ENCODE data around the gene CD2BP2. TPM values are rescaled to one million over a fixed set of nuclear protein-coding genes. Genes with fewer than 3 reads are reported as not detected.
"Not testable (repeated sequence)": the region's sequence is repeated elsewhere in the genome, so short reads cannot be mapped to it uniquely, and the experiment has no call there.

Gene CD2BP2
- total RNA-seq, 1 donor from 2014 or later: 31.9 TPM

DNA sequence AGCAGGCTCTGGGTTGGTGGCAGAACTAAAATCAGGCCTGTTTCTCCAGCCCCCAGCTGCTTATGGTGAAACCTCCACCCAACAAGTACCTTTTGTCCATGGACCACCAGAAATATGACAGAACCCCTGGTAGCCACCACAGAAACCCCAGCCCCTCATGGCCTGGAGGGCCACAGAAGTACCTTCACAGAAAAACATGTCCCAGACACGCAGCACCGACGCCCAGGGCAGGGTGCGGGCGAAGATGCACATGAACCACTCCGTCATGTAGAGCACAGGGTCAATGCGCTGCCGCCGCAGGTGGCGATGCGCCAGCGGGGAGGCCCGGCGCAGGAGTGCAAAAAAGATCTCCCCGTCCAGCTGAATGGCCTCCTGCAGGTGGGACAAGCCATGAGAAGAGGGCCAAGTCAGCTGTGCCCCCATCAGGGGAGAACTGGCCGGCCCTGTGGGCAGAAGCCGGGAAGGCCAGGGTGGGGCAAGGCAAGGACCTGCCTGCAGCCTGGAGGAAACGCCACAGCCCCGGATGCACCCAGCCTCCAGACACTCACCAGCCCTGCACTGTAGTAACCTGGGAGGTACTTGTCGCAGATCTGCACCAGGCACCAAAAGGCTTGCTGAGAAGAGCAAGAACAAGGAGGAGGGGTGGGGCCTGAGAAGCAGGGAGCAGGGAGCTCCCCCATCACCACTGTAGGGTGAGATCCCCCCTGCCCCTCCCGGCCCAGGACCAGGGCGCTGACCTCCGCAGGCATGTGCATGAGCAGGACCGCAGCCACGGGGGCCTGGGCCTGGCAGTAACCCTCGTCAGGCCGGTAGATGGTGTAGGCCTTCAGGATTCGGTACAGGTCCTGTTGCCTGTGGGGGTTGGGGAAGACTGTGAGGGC is 4.1 kb upstream of the CD2BP2 start:
- DNase-seq (ENCODE audit: low read depth in 2 of 2): no peak

DNA sequence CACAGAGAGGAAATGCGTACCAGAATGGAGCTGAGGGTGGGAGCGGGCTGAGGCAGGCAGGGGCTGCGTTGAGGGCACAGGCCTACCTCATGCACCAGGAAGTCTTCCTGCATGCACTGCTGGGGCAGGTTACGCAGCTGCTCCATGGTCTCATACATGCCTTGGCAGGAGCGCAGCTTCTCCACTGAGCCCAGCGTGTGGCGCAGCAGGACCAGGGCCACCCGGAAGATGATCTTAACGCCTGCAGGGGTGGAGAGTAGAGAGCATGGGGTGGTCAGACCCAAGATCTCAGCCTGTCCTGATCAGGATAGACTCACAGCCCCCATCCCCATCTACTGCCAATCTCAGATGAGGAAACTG is 3.4 kb upstream of the CD2BP2 start:
- no peak for DNase-seq (ENCODE audit: low read depth in 2 of 2)

DNA sequence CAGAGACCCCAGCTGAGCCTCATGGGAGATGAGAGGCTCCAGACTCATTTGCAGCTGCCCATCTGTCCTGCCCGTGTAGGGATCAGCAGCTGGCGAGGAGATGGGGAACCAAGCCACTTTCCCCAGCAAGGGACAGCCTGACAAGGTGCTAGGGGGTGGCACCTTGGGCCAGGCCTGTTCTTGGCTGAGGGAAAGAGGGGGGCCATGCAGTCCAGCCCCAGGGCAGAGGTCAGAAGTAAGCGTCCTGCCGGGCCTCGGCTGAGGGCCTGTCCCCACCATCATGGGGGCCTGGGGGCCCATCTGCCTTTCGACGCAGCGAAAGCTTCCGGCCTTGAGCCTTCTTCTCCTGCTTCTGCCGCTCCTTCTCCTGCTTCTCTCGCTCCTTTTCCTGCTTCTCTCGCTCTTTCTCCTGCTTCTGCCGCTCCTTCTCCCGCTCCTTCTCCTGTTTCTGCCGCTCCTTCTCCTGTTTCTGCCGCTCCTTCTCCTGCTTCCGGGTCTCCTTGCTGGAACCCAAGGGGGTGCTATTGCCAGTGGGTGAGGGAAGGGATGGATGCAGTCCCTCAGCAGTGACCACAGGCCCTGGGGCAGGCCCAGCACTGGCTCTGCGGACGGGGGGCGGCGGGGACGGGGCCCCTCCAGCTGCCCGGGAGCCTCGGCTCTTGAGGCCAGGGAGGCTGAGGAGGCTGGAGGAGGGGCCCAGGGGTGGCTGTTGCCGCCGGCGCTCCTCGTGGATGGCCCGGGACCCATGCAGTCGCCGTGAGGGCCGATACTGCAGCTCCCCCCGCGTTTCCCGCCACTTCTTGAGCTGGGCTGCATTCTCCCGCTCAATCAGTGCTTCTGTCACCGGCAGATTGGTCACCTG is 2.8 kb upstream of the CD2BP2 start:
- no peak for DNase-seq (ENCODE audit: low read depth in 2 of 2)

DNA sequence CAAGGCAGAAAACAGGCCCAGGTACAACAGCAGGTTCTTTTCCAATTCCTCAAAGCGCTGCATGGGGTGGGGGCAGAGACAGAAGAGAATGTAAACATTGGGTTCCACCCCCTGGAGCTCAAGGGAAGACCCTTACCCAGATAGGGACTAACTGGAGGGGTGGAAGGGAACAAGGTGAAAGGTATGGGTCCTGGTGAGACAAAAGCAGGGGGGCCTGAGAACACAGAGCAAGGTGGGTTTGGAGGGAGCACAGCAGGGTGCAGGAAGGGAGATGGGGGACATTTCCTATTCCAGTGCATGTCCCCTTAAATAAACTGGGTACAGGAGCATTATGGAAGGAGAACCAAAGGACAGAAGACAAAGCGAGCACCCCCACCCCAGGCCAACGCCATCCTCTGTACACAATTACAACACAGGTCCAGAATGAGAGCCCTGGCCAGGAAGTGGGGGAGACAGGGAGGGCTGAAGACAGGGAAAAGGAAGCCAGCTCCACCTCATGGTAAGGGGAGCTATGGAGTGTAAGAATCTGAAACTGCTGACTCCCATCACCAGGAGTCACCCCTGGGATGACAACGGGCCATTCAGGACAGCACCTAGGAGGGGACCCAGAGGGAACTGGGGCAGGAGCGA is 2.1 kb upstream of the CD2BP2 start:
- DNase-seq (ENCODE audit: low read depth in 2 of 2): no peak

DNA sequence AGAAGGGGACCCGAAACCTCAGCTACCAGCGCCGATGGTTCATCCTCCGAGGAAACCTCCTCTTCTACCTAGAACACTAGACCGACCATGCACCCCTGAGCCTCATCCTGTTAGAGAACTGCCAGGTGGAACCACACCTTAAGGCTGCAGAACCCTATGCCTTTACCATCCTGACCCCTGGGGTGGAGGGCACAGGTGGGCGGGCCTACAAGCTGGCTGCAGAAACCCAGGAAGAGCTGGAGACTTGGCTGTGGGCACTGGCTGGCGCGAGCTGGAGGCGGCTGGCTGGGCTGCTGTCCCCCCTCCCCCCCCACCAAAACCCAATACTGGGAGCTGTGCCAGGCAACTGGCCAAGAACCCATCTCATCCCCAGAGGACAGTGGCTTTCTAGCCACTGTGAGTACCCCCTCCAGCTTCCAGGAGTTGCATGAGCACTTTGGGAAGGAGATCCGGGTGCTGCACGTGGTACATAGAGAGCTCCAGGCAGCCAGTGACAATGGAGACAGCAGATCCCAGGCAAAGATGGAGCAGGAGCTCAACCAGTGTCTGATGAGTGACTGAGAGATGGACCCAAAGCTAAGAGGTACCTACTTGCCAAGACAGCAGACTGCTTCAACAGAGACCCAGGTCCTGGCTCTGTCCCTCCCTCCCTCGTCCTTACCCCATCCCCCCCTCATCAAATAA is 1.4 kb upstream of the CD2BP2 start:
- DNase-seq (ENCODE audit: low read depth in 2 of 2): no peak

DNA sequence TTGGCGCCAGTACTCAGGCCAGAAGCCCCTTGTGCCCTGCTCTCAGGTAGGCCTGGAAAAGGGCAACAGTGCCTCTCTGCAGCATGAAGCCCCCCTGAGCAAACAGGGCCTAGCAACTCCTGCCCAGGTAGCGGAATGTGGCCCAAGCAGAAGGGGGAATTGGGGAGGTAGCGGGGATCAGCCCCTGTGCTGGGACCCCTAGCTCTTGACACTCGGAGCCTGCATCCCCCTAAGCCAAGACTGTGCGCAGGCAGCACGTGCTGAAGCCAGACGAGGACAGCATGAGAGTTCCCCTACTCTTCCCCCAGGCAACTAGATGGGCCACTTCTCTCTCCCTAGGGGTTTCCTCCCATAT is 823 bp upstream of the CD2BP2 start:
- DNase-seq (ENCODE audit: low read depth in 2 of 2): no peak

DNA sequence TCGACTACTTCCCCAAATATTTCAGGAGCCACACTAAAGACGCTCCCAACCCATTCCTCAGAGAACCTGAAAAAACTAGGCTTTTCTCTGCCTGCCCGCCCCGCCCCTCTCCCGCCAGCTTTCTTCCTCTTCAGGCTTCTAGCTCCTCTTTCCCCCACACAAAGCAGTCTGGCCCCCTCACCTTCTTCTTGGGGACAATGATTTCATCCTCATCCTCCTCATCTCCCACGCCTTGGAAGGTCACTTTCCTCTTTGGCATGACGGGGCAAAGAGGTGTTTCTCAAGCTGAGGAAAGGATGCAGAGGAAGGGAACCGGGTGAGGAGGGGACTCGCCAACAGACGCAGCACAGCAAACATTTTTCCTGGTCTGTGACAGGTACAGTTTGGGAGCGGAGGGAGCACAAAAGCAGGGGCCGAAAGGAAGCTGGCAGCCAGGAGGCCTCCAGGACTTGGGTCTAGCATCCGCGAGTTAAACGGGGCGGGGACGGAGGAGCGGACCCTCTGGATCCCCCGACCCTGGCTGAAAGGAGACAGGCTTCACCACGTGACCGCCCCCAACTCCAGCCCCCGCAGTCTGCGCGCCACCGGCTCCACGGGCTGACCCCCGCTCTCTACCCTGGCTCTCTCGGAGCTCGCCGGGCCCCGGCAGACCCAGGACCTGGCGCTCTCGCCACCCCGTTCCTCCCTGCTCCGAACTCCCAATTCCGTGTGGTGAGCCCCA is 525 bp downstream of the CD2BP2 start:
- peak in 1 of 2 donors; percentile 33 for DNase-seq (ENCODE audit: low read depth in 2 of 2)

DNA sequence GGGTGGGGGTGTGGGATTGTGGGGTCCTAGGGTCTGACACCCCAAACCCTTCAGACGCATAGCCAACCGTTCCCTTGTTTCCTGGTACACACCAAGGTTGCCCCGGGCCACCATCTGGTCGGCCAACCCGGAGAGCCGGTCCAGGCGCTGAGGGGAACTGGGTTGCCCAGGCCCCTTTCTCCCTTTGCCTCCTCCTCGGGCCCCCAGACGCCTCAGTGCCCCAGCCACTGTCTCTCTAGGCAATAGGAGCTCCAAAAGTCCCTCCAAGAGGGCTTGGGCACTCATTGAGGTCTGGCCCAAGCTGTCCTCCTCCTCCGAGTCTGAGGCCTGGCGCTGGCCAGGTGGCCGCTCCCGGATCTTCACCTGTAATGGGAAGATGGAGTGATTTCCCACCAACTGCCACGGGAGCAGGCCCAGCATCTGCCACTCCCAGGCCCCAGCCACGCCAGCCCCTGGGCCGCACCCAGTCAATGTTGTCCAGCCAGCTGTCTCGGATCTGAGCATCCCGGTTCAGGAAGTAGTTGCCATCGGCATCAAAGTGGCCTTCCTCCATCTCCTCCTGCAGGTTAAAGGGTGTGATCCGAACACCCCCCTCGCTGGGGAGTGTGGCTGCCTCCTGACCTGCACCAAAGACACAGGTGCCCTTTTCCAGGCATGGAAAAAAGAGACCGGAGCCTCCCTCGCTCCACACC is 1.5 kb downstream of the CD2BP2 start:
- no peak for DNase-seq (ENCODE audit: low read depth in 2 of 2)

DNA sequence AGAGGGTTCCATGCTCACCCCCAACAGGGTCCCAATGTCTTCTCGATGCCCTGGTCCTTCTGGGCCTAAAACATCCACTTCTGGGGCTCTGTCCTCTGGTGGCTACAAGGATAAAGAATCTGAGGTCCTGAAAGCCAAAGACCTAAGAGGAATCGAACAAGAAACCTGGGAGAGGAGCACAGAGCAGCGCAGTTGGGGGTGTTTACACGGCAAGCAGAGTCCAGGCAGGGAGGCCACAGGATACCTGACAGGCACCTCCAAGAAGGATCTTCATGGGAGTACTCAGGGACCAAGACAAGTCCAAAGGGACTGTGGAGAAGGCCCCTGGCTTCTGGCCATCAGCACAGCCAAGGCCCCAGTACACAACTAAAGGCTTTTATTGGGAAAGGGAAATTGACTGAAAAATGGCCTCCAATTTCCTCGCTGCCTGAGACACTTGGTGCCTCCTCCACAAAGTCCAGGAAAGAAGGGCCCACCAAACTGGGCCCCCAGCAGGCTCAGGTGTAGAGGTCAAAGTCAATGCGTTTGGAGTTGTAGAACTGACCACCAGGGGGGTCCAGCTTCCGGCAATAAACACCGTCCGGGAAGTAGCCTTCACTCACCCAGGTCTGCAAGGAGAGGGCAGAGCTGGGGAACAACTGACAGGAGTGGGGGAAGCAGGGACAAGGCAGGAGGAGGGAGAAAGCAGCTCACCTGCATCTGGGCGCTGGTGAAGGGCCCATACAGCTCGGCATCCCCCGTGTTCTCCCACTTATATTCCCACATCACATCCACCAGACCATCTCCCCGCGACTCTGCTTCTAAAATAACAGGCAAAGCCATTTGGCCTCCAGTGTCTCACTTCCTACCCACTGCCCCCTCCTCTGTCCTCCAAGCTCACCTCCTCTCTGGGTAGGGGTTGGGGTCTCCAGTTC is 2.4 kb downstream of the CD2BP2 start:
- DNase-seq (ENCODE audit: low read depth in 2 of 2): peak in 1 of 2 donors; percentile 32

DNA sequence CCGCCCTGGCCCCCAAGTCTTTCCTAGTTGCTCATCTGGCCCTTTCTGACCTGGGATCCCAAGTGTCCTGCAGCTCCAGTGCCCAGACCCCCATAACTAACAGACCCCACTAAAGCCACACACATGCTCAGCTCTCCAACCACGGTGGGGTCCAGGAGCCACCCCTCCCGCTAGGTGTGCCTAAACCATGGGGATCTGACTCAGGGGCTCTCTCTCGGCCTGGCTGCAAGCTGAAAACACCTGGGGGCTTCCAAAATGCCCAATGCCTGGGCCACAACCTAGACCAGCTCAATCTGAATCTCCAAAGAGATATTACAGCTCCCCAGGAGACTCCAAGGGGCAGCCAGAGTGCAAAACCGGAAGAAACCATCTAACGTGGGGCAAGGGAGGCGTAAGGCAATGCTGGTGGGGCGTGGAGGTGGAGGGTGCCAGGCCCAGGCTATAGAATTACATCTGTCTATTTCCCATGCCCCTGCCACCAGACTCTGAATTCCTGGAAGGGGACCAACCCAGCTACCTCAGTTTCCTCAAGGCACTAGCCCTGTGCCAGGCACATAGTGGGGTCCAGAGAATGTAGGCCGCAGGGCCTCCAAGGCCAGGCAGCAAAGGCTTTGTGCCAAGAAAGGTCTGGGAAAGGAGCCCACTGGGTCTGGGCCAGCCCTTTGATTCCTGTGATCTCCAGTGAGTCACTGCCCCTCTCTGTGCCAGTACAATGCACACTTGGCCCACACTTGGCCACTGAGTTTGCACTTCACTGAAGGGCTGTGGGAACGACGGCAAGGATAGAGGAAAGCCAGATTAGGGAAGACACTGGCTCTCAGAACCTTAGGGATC is 3.3 kb downstream of the CD2BP2 start:
- DNase-seq (ENCODE audit: low read depth in 2 of 2): peak; percentile 94 to 95

DNA sequence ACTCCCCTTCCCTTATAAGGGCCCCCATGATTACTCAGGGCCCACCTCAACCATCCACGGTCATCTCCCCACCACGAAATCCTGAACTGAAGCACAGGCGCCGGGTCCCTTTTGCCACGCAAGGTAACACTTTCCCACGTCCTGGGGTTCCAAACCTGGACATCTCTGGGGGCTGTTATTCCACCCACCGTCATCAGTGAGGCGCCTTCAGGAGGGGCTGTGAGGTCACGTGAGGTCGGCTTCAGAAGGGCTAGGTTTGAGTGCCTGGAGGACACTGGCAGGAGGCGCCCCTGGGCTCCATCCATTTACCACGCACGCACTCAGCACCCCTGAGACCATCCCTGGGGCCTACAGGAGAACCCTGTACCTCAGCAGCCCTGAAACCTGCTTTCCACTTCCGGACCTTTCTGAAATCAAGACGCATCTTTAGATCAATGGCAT is 4.1 kb downstream of the CD2BP2 start:
- no peak for DNase-seq (ENCODE audit: low read depth in 2 of 2)

DNA sequence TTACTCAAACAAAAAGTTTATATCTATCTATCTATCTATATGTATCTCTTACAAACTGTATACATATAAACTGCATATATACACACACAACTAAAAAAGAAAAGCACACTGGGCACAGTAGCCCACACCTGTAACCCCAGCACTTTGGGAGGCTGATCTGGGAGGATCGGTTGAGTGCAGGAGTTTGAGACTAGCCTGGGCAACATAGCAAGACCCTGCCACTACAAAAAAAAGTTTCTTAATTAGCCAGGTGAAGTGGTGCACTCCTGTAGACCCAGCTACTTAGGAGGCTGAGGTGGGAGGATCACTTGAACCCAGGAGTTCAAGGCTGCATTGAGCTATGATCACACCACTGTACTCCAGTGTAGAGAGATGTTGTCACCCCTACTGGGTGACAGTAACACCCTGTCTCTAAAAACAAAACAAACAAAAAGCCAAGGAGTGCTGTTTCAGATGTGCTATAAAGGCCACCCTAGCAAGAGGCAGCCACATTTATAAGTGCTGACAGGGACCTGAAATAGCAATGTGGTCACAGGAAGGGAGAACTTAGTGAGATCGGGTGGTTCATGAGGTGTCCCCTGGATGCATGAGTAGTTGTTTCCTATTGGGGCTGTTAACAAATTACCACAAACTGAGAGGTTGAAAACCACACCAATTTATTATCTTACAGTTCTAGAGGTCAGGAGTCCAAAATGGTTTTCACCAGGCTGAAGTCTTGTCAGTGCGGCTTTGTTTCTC is 4.8 kb downstream of the CD2BP2 start:
- DNase-seq (ENCODE audit: low read depth in 2 of 2): peak in 1 of 2 donors; percentile 61

DNA sequence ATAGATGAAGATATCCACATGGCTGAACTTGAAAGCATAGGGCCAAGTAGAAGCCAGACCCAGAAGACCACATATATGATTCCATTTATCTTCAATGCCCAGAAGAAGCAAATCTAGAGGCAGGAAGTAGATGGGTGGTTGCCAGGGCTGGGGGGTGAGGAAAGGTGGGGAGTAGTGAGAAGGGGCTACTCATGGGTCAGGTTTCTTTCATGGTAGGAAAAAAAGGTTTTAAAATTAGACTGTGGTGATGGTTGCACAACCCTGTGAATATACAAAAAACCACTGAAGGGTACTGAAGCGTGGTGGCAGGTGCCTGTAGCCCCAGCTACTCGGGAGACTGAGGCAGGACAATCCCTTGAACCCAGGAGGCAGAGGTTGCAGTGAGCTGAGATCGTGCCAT is 5.4 kb downstream of the CD2BP2 start:
- DNase-seq (ENCODE audit: low read depth in 2 of 2): no peak

DNA sequence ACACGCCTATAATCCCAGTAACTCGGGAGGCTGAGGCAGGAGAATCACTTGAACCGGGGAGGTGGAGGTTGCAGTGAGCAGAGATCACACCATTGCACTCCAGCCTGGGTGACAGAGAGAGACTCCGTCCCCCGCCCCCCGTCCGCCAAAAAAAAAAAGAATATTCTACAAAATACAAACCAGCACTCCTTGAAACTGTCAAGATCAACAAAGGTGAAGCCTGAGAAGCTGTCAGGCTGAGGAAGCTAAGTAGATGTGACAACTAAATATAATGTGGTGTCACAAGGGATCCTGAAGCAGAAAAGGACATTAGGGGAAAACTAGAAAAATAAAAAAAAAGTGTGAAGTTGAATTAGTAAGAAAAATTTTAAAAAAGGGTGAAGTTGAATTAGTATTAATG is 6.2 kb downstream of the CD2BP2 start:
- no peak for DNase-seq (ENCODE audit: low read depth in 2 of 2)

DNA sequence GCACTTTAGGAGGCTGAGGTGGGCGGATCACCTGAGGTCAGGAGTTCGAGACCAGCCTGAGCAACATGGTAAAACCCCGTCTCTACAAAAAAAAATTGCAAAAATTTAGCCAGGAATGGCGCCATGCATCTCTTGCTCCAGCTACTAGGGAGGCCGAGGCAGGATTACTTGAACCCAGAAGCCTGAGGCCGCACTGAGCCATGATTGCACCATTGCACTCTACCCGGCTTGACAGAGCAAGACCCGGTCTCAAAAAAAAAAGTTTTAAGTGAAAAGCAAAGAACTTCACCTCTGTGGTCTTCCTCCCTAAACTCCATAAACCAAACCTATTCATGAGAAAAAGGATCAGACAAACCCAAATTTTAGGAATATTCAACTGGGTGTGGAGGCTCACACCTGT is 7.0 kb downstream of the CD2BP2 start:
- no peak for DNase-seq (ENCODE audit: low read depth in 2 of 2)

DNA sequence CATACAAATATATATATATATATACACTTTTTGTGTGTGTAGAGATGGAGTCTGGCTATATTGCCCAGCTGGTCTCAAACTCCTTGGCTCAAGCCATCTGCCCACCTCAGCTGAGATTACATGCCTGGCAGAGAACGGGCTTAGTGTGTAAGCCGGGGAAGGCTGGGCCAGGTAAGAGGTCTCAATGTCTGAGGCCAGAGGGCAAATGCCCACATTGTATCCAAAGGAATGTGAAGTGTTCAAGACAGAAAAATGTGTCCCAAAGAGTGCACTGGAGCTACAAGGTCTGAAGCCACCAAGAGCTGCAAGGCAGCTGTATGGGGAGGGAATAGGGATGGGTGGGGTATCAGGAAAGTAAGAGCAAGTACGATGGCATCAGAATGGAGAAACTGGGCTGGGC is 8.8 kb downstream of the CD2BP2 start:
- DNase-seq (ENCODE audit: low read depth in 2 of 2): no peak

DNA sequence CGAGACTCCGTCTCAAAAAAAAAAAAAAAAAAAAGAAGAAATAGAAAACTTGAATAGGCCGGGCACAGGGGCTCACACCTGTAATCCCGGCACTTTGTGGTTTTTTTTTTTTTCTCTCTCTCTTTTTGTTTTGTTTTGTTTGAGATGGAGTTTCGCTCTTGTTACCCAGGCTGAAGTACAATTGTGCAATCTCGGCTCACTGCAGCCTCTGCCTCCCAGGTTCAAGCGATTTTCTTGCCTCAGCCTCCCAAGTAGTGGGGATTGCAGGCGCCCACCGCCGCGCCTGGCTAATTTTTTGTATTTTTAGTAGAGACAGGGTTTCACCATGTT is 11.7 kb downstream of the CD2BP2 start:
- not testable (repeated sequence) for DNase-seq (ENCODE audit: low read depth in 2 of 2)

Data from lung microvascular endothelial cell (primary cell).